ENCODE data around the gene EDIL3. TPM values are rescaled to one million over a fixed set of nuclear protein-coding genes. Genes with fewer than 3 reads are reported as not detected.

Gene EDIL3
- total and polyA plus RNA-seq, 10 of the 15 experiments (the other 5 are each of a cell fraction or from before 2014, with no cell fraction given) = 0.01 to 0.62 (median 0.20) TPM

DNA sequence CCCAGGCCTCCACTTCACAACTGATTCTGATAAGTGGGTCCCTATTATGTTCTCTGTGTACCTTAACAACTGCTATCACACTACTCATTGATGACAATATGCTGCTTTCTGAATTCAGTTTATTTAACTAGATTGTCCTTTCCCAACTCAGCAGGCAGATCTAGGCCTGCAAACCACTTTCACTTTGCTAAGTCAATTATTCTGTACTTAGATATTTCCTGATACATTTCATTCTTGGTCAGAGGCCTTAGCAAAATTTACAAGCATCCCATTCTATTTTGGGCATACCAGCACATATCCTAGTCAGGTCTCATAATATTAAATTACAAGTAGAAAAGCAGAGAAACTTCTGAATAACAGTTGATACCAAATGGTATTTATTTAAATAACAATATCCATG, 428.3 kb downstream of the EDIL3 start (continued):
- TF ChIP-seq, protein P1, sequence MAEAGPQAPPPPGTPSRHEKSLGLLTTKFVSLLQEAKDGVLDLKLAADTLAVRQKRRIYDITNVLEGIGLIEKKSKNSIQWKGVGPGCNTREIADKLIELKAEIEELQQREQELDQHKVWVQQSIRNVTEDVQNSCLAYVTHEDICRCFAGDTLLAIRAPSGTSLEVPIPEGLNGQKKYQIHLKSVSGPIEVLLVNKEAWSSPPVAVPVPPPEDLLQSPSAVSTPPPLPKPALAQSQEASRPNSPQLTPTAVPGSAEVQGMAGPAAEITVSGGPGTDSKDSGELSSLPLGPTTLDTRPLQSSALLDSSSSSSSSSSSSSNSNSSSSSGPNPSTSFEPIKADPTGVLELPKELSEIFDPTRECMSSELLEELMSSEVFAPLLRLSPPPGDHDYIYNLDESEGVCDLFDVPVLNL (IDR thresholded peaks at IDR 0.05; ENCODE audit: low read depth, low read length) = no peak
- TF ChIP-seq NFIC (IDR thresholded peaks at IDR 0.05; ENCODE audit: low read depth, low read length) (no peak), MEF2B (IDR thresholded peaks at IDR 0.05; ENCODE audit: partially characterized antibody, poor library complexity, severe bottlenecking) (no peak), STAT1 (conservative IDR thresholded peaks at IDR 0.05) (no peak), FOXM1 (IDR thresholded peaks at IDR 0.05; ENCODE audit: low read depth, low read length) (no peak), HDAC6 (IDR thresholded peaks at IDR 0.05; ENCODE audit: unreplicated experiment) (no peak)
- TF ChIP-seq, protein P2, sequence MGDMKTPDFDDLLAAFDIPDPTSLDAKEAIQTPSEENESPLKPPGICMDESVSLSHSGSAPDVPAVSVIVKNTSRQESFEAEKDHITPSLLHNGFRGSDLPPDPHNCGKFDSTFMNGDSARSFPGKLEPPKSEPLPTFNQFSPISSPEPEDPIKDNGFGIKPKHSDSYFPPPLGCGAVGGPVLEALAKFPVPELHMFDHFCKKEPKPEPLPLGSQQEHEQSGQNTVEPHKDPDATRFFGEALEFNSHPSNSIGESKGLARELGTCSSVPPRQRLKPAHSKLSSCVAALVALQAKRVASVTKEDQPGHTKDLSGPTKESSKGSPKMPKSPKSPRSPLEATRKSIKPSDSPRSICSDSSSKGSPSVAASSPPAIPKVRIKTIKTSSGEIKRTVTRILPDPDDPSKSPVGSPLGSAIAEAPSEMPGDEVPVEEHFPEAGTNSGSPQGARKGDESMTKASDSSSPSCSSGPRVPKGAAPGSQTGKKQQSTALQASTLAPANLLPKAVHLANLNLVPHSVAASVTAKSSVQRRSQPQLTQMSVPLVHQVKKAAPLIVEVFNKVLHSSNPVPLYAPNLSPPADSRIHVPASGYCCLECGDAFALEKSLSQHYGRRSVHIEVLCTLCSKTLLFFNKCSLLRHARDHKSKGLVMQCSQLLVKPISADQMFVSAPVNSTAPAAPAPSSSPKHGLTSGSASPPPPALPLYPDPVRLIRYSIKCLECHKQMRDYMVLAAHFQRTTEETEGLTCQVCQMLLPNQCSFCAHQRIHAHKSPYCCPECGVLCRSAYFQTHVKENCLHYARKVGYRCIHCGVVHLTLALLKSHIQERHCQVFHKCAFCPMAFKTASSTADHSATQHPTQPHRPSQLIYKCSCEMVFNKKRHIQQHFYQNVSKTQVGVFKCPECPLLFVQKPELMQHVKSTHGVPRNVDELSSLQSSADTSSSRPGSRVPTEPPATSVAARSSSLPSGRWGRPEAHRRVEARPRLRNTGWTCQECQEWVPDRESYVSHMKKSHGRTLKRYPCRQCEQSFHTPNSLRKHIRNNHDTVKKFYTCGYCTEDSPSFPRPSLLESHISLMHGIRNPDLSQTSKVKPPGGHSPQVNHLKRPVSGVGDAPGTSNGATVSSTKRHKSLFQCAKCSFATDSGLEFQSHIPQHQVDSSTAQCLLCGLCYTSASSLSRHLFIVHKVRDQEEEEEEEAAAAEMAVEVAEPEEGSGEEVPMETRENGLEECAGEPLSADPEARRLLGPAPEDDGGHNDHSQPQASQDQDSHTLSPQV (IDR thresholded peaks at IDR 0.05) = no peak

DNA sequence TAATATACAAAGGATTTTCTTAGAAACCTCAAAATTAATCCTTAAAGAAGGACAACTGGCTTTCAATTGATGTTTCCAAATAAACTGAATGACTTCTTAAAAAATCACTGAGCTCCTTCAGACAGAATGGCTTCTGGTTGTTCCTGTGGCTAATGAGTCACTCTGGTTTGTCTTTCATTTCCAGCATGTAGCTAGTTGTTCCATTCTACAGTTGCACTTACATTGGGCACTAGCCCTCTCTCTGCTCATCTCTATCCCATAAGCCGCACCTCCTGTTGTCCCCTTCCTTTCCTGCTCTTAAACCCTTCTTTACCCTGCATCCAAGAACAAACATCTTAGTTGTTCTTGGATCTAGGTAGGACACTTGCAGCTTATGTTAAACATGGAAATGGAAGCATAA, 428.8 kb downstream of the EDIL3 start:
- DNase-seq (ENCODE audit: low read depth, low spot score) = no peak
- Histone ChIP-seq H3K9ac (ENCODE audit: control insufficient read depth, insufficient read depth, low read length) (no peak overlapping the region), H3K27ac (ENCODE audit: control insufficient read depth, insufficient read depth) (no peak overlapping the region), H3K9me3 (replicated peaks; ENCODE audit: control insufficient read depth, insufficient read depth, low read length) (no peaks in the 10 kb centered on the region), H3K4me1 (ENCODE audit: control insufficient read depth, insufficient read depth, low read length) (no peaks in the 10 kb centered on the region), H3K79me2 (ENCODE audit: control insufficient read depth, insufficient read depth, low read length) (no peaks in the 10 kb centered on the region), H4K20me1 (ENCODE audit: control insufficient read depth, insufficient read depth) (no peaks in the 10 kb centered on the region), H3K27me3 (replicated peaks in 1 of 2; ENCODE audit: control insufficient read depth in 2 of 2, insufficient read depth in 2 of 2, low read length in 1 of 2) (no peaks in the 10 kb centered on the region), H2AFZ (ENCODE audit: control insufficient read depth, low read depth, low read length) (no peak overlapping the region), H3K36me3 (ENCODE audit: control insufficient read depth in 2 of 2, insufficient read depth in 2 of 2, low read length in 1 of 2) (no peaks in the 10 kb centered on the region), H3K4me3 (no peak overlapping the region), H3K4me2 (ENCODE audit: control insufficient read depth, insufficient read depth) (no peak overlapping the region)
- ChIA-PET SMC1A (ENCODE audit: uncharacterized antibody, unreplicated experiment) (no interaction called here), POLR2A (no interaction called here), CTCF (interaction anchor here (1.0 kb wide), 1 partner anchor 28 kb away, joined by 3 read pairs; no protein-coding TSS in a partner anchor), RAD21 (ENCODE audit: unreplicated experiment) (no interaction called here)
- no peak for FAIRE-seq
- intact Hi-C loops (cut with micrococcal nuclease; ENCODE audit: unreplicated experiment) = no loop called here
- TF ChIP-seq, protein P3, sequence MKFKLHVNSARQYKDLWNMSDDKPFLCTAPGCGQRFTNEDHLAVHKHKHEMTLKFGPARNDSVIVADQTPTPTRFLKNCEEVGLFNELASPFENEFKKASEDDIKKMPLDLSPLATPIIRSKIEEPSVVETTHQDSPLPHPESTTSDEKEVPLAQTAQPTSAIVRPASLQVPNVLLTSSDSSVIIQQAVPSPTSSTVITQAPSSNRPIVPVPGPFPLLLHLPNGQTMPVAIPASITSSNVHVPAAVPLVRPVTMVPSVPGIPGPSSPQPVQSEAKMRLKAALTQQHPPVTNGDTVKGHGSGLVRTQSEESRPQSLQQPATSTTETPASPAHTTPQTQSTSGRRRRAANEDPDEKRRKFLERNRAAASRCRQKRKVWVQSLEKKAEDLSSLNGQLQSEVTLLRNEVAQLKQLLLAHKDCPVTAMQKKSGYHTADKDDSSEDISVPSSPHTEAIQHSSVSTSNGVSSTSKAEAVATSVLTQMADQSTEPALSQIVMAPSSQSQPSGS (IDR thresholded peaks at IDR 0.05; ENCODE audit: low read length) = no peak
- no peak for TF ChIP-seq POLR2AphosphoS2 (IDR thresholded peaks at IDR 0.05; ENCODE audit: low read depth, low read length)
- TF ChIP-seq SMAD5 (IDR thresholded peaks at IDR 0.05; ENCODE audit: low read depth) = no peak
- TF ChIP-seq HDAC2 (IDR thresholded peaks at IDR 0.05) = no peak
- no peak for TF ChIP-seq MEF2B (IDR thresholded peaks at IDR 0.05; ENCODE audit: partially characterized antibody, poor library complexity, severe bottlenecking)
- TF ChIP-seq NBN (IDR thresholded peaks at IDR 0.05) = no peak
- no peak for TF ChIP-seq TCF12 (IDR thresholded peaks at IDR 0.05; ENCODE audit: low read depth, low read length)
- TF ChIP-seq CBFB (IDR thresholded peaks at IDR 0.05; ENCODE audit: low read depth) = no peak
- no peak for TF ChIP-seq MYB (IDR thresholded peaks at IDR 0.05; ENCODE audit: borderline replicate concordance, low read depth, low read length)
- no peak for TF ChIP-seq BCL11A (IDR thresholded peaks at IDR 0.05; ENCODE audit: low read depth, low read length)
- TF ChIP-seq DPF2 (IDR thresholded peaks at IDR 0.05) = no peak
- no peak for TF ChIP-seq JUND (IDR thresholded peaks at IDR 0.05; ENCODE audit: low read depth, low read length)
- TF ChIP-seq BMI1 (IDR thresholded peaks at IDR 0.05; ENCODE audit: borderline replicate concordance) = no peak
- WGBS (ENCODE audit: insufficient coverage, insufficient replicate concordance, low lambda C conversion rate, missing lambda C conversion rate) = 27% methylated on average over 1 of the region's 1 CpG
- no peak for ATAC-seq
- BruUV-seq (replicated peaks) = no TSS peak
- in situ Hi-C loops (cut with MboI) = no loop called here
